ENCODE measurements around the gene CXCL16.
"Not testable (repeated sequence)": the region's sequence is repeated elsewhere in the genome, so short reads cannot be mapped to it uniquely, and the experiment has no call there.

Gene CXCL16

GRCh38 chr17:4693416-4693815 lies 46.3 kb downstream of the CXCL16 start:
- Histone ChIP-seq H3K27me3 (ENCODE audit: control insufficient read depth, insufficient read depth, low read length) (no peaks in the 10 kb centered on the region), H3K9ac (ENCODE audit: low read length) (no peak overlapping the region), H3K36me3 (ENCODE audit: control insufficient read depth, insufficient read depth, low read length) (peaks cover 54% of the 10 kb centered on the region), H3K4me1 (ENCODE audit: control insufficient read depth, insufficient read depth, low read length) (no peaks in the 10 kb centered on the region), H3K27ac (ENCODE audit: low read depth, low read length) (no peak overlapping the region), H3K9me3 (ENCODE audit: control insufficient read depth, insufficient read depth, low read depth, low read length) (no peaks in the 10 kb centered on the region), H3K4me3 (ENCODE audit: low read depth, low read length) (no peak overlapping the region)

GRCh38 chr17:4691686-4692085 lies 48.0 kb downstream of the CXCL16 start:
- Histone ChIP-seq H3K9ac (ENCODE audit: low read length) (no peak overlapping the region), H3K36me3 (ENCODE audit: control insufficient read depth, insufficient read depth, low read length) (peaks cover 53% of the 10 kb centered on the region), H3K27ac (ENCODE audit: low read depth, low read length) (no peak overlapping the region)

GRCh38 chr17:4690745-4691144 lies 49.0 kb downstream of the CXCL16 start:
- H3K27me3 ChIP-seq (ENCODE audit: control insufficient read depth, insufficient read depth, low read length) = no peaks in the 10 kb centered on the region
- H3K9me3 ChIP-seq (ENCODE audit: control insufficient read depth, insufficient read depth, low read depth, low read length) = no peaks in the 10 kb centered on the region
- no peaks in the 10 kb centered on the region for H3K4me1 ChIP-seq (ENCODE audit: control insufficient read depth, insufficient read depth, low read length)
- H3K27ac ChIP-seq (ENCODE audit: low read depth, low read length) = no peak overlapping the region
- H3K36me3 ChIP-seq (ENCODE audit: control insufficient read depth, insufficient read depth, low read length) = peaks cover 52% of the 10 kb centered on the region
- H3K9ac ChIP-seq (ENCODE audit: low read length) = no peak overlapping the region
- no peak overlapping the region for H3K4me3 ChIP-seq (ENCODE audit: low read depth, low read length)

More at GRCh38 chr17:4691686-4692085, 48.0 kb downstream of the CXCL16 start:
- H3K4me3 ChIP-seq (ENCODE audit: low read depth, low read length) = no peak overlapping the region
- H3K9me3 ChIP-seq (ENCODE audit: control insufficient read depth, insufficient read depth, low read depth, low read length) = no peaks in the 10 kb centered on the region
- no peaks in the 10 kb centered on the region for H3K27me3 ChIP-seq (ENCODE audit: control insufficient read depth, insufficient read depth, low read length)
- H3K4me1 ChIP-seq (ENCODE audit: control insufficient read depth, insufficient read depth, low read length) = no peaks in the 10 kb centered on the region

- not testable (repeated sequence) for H3K9me3 ChIP-seq (ENCODE audit: control insufficient read depth, insufficient read depth, low read depth, low read length); H3K27me3 ChIP-seq (ENCODE audit: control insufficient read depth, insufficient read depth, low read length)
- H3K36me3 ChIP-seq (ENCODE audit: control insufficient read depth, insufficient read depth, low read length) = peaks cover 58% of the 10 kb centered on the region
Measured at GRCh38 chr17:4689872-4690271, 49.9 kb downstream of the CXCL16 start.

GRCh38 chr17:4683739-4684138 lies 56.0 kb downstream of the CXCL16 start:
- not testable (repeated sequence) for H3K4me3 ChIP-seq (ENCODE audit: low read depth, low read length); H3K27me3 ChIP-seq (ENCODE audit: control insufficient read depth, insufficient read depth, low read length); H3K9ac ChIP-seq (ENCODE audit: low read length); H3K9me3 ChIP-seq (ENCODE audit: control insufficient read depth, insufficient read depth, low read depth, low read length); H3K4me1 ChIP-seq (ENCODE audit: control insufficient read depth, insufficient read depth, low read length); H3K27ac ChIP-seq (ENCODE audit: low read depth, low read length)
- H3K36me3 ChIP-seq (ENCODE audit: control insufficient read depth, insufficient read depth, low read length) = peaks cover 76% of the 10 kb centered on the region

More at GRCh38 chr17:4689872-4690271, 49.9 kb downstream of the CXCL16 start:
- H3K27ac ChIP-seq (ENCODE audit: low read depth, low read length); H3K4me1 ChIP-seq (ENCODE audit: control insufficient read depth, insufficient read depth, low read length); H3K9ac ChIP-seq (ENCODE audit: low read length); H3K4me3 ChIP-seq (ENCODE audit: low read depth, low read length): not testable (repeated sequence)
